GM21367 (cell line): ENCODE data around the gene ZIM2.
"Not testable (repeated sequence)": the region's sequence is repeated elsewhere in the genome, so short reads cannot be mapped to it uniquely, and the experiment has no call there.

Source experiments
- ATAC-seq: cut with Tn5 transposase; IDR thresholded peaks from one replicate; pipeline ENCODE4 v1.9.1; 2021; ENCODE audit not compliant: unreplicated experiment

Gene ZIM2

DNA sequence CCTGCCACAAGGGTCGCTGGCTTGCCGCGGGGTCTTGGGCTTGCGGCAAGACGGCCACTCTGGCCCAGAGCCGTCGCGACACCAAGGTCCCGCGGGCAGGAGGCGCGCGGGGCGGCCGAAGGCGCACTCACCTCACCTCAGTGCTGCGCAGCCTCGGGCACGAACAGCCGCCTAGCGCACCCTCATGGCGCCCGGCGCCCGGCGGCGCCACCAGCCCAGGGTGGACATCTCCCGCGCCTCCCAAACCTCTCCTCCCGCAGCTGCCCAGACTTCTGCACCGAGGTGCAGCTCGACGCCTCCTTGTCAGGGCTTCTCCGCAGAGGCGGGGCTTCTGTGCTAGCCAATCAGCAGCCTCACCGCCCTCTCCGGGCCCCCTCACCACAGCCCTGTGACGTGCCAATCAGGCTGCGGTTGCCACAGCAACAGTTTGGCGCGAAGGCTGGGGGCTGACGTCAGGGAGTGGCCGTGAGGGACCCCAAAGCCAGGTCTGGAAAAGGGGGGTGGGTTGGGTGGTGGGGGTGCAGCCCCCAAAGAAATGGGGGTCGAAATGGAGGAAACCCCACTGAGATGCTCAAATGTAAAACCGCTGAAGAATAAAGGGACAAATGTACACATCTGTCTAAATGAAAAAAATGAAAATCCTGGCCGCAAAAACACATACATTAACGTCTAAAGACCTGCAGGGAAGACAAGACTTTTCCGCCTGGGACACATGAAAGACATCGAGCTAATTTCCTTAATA is at the start of gene ZIM2, which contains the start of gene PEG3:
Gene ZIM2 (minus strand): TSS at position 276 of the 742 bp plus-strand sequence. CDS start 16,449 bp downstream, outside the sequence.
Gene PEG3 (minus strand): TSS at position 276 of the 742 bp plus-strand sequence. CDS start 16,071 bp downstream, outside the sequence.
- no peak for ATAC-seq

DNA sequence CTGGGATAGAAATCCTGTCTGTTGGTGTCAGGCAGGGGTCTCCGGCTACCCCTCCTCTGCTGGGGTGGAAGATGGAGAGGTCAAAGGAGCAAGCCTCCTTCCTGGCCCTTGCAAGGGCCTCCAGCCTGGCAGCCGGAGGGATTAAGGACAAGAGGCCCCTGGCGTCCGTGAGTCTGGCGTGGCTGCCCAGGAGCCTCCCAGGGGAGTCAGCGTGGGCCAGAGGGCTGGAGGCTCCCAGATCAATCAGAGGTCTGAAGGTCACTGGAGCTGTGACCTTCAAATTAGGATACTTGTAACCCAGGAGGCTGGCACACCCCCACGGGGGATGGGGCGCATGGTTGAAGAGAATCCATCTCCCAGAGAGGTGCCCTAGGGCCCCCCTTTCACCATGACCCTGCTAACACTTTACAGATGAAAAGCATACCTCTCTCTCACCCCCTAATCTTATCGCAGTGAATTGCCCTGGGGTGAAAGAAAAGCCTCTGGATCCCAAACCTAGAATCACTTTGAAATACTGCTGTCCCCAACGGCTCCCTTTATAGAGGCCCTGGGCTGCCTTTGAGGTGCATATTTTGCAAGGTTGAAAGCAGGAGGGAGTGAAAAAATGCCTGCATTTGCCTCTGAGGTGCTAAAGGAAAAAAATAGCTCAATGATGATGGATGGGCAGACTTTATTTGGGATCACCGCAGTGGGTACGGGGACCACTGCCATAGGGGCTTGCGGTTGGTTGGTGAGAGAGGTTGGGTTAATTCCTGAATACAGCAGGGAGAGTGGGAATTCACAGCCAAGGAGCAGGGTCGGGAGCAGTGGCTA is 44.9 kb upstream of the ZIM2 start:
- ATAC-seq, result no peak

DNA sequence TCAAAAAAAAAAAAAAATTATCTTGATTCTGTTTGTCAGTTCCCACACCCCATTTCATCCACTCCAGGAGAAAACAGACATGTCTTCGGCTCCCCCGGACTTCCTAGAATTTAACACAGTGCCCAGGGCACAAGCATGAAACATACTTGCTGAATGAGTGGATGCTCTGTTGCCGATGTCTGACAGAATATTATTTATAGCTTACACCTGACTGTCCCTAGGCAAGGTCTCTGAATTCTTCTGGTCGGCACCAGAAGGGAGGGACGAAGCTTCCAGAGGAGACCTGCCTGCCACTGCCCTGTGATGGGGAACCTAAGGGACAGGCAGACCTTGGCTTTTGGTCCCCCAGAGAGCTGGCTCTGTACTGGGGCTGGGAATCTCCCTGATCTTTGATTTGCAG is 43.9 kb upstream of the ZIM2 start:
- ATAC-seq, result no peak

DNA sequence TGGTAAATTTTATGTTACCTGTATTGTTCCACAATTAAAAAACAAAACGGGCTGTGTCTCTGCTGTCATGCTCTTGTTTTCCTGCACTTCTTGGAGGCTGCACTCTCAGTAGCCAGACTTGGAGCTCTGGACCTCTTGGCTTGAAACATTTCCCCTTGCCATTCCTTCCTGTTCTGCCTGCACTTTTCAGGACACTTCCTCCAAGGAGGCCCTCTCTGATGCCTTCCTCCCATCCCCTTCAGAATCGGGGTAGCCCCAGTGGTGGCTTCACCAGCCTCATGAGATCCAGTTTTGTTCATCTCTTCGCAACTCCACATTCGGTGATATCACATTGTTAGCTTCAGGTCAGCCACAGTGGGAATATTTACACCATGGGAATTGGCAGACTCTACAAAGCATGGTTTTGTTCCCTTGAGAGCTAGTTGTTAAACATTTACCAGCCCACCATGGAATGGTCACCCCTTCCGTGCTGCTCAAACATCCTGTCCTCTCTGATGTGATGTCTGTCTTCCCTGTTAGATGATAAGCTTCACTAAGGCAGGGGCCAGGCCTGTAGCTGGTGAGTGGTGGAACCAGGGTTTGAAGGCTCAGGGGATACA is 40.2 kb upstream of the ZIM2 start:
- ATAC-seq, result no peak

DNA sequence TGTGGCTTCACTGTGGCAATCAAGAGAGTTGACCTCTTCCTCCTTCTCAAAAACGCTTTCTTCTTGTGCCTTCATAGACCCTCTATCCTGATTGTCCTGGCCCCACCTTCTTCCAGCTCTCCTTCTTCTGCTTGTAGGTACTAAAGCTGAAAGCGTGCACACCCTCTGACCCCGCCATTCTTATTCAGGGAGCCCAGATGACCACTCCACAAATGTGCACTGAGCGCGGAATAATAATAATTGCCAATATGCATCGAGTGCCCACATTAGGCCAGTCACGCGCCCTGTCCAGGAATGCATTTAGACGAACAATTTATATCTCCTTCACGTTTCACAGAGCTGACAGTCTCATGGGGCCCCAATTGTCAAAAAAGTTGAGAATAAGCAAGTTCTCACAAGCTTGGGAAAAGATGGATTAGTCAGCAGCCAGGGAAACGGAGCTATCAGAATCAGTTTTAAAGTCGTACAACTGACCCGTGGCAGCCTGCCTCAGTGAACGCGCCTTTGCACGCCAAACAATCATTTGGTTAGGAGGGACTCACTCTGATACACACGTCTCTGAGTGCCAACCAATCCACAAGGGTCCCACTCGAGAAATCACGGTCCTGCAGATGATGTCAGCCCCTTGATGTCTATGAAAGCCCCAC is 36.7 kb upstream of the ZIM2 start:
- no peak for ATAC-seq

DNA sequence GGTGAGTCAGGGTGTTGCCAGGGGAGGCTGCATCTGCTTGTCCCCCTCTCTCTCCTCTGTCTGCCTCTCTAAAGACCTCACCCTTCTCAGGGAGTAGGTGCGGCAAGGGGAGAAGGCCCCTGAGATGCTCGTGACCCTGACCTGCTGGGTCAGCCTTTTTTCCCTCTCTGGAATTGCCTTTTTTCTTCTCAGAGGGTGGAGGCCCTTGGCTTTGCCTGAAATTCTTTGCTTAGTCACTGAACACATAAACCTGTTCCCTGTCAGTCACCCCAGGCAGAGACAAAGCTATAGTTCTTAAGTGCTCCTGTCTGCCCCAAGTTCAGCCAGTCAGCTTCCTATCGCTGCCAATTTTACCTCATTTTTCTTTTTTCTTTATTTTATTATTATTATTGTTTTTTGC is 35.2 kb upstream of the ZIM2 start:
- ATAC-seq, result no peak

DNA sequence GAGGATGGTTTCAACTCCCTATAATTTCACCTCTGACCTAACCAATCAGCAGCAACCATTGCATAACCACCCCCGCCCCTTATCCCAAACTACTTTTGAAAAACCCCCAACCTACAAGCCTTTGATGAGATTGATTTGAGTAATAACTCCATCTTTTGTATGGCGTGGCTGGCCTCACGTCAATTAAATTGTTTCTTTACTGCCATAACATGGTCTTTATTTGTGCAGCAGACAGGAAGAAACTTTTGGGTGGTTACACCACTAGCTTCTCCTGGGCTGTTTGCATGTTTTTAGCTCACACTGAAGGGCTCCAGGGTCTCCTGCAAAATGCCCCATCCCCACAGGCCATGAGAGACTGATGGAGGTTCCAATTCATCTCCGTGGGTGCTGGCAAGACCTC is 34.0 kb upstream of the ZIM2 start:
- ATAC-seq, result no peak

DNA sequence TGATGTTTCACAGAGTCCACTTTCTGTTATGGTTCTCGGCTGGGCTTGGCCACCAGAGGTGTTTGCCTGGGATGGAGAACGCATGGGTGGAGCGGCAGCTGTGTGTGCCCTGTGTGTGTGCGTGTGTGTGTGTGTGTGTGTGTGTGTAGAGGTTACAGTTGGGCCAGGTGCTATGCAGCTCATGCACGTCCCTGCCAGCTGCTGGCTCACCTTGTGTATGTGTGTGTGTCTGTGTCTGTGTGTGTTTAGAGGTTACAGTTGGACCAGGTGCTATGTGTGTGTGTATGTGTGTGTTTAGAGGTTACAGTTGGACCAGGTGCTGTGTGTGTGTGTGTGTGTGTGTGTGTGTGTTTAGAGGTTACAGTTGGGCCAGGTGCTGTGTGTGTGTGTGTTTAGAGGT is 33.0 kb upstream of the ZIM2 start:
- no peak for ATAC-seq

DNA sequence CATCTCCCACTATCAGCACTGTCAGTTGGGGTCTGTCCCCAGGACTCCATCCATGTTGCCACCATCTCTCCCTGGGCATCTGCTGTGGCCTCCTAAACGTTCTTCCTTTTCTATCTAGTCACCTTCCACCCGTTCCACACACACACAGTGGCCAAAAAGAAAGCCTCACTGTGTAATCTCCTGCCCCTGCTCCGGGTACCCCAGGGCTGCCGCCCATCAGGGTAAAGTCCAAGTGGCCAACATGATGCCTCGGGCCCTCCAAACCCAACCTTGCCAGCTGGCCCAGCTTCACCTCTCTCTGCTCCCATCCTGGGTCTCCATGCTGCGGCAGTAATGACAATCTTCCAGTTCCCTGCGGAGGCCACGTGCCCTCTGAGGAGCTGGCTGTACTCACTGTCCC is 29.4 kb upstream of the ZIM2 start:
- no peak for ATAC-seq

DNA sequence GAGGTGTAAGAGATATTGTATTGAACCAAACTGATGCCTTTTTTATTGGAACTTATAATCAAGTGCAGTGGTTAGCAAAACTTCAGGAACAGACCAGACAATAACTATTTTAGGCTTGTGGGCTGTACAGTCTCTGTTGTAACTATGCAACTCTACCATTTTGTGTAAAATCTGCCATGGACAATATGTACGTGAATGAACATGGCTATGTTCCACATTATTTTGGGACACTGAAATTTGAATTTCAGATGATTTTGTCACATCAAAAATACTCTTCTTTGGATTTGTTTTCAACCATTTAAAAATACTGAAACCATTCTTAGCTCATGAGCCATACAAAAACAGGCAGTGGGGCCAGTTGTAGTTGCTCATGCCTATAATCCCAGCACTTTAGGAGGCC is 27.9 kb upstream of the ZIM2 start:
- ATAC-seq, result no peak

DNA sequence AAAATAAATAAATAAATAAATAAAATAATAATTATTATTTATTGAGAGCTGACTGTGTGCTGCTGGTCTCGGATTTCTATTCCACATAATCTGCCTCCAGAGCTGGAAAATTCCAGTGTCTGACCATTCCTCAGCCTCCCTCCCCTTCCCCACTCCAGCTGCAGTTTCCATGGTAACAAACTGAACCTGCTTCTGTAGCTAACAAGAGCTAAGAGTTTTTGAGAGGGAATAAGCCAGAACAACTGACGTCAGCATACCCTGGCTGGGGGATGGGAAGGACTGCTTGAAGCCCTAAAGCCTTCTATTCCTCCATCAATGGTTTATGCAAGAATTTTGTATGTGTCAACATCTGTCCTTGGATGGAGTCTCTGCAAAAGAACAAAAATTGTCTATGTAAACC is 26.0 kb upstream of the ZIM2 start:
- no peak for ATAC-seq

DNA sequence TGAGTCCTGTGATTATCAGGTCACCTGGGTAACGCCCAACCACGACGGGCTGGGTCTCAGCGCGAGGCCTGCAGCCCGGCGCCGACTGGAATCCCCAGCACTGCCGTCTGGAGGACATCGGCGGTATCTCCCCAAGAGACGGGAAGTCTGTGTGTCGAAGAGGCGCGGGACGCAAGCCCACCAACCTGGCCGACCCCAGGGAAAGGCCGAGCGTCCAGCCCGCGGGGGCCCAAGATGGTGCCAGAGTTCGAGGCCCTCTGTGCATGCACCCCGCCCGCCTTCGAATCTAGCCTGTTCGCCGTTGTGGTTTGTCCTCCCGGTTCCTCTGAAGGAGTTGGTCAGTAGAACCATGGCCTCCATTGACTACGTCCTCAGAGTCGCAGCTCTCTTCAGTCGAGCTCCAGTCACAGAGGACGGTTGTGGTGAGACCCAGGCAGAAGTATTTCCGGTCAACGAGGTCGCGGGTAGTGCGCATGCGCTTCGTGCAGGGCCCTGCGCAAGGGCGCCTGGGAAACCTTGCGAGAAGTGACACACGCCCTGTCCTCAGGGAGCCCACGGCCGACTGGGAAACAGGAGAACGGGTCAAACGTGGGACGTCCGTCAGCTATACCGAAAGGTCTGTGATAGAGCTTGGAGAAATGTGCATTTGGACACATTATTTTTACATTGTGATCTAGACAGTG is 24.1 kb upstream of the ZIM2 start:
- no peak for ATAC-seq

DNA sequence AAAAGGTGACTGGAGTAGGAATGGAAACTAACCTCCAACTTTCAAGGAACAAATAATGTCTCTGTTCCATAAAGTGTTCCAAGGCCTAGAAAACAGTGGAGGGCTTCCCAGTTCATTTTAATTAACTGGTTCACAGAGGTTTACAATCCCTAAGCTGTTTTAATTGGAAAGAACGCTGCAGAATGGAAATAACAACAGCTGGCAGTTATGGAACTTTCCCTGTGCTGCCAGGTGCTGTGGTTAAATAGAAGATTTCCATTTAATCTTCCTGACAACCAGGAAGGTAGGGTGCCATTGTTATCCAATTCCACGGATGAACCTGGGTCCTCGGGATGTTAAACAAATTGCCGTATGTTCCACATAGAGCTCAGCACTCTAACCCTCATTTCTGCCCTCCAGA is 22.2 kb upstream of the ZIM2 start:
- ATAC-seq, result no peak

DNA sequence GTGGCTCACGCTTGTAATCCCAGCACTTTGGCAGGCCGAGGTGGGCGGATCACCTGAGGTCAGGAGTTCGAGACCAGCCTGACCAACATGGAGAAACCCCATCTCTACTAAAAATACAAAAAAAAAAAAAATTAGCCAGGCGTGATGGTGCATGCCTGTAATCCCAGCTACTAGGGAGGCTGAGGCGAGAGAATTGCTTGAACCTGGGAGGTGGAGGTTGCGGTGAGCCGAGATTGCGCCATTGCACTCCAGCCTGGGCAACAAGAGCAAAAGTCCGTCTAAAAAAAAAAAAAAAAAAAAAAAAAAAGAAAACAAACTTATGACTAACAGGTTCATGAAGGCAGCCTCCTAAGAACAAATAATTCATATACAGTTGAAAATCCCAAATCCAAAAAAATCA is 19.9 kb upstream of the ZIM2 start:
- ATAC-seq, result not testable (repeated sequence)

DNA sequence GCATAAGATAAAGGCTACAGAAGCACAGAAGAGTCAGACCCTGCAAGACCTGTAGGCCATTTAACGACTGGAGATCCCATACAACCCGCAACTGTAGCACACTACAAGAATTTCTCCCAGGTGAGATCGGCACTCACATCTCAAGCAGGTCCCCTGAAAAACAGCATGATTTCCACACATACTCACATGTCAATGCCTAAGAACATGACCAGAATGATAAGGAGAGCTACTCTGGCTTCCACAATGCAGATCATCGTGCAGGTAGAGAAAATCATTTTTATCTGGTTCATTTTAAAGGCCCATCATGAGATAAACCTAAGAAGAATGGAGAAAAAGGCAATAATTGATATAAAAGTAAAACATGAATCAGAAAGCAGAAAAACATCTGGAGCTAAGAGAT is 17.5 kb upstream of the ZIM2 start:
- no peak for ATAC-seq

DNA sequence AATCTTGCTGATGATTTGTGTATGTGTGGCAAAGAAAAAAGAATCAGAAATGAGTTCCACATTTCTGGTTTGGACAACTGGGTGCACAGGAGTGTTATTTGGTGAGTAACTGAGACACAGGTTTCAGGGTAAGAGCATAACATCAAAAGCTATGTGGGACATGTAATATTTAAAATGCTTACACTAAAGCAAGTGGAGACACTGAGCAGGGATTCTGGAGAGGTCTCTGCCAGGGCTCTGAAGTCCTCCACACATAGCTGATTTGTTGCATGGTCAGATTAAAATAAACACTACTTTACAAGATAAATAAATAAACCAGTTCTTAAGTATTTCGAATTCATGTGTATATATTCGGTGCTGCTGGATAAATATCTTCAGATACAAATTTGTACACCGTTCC is 16.3 kb upstream of the ZIM2 start:
- ATAC-seq, result no peak

DNA sequence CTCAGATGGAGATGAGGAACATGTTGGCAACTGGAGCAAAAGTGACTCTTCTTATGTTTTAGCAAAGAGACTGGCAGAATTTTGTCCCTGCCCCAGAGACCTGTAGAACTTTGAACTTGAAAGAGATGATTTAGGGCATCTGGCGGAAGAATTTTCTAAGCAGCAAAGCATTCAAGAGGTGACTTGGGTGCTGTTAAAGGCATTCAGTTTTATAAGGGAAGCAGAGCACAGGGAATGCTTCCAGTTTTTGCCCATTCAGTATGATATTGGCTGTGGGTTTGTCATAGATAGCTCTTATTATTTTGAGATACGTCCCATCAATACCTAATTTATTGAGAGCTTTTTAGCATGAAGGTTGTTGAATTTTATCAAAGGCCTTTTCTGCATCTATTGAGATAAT is 11.8 kb upstream of the ZIM2 start:
- not testable (repeated sequence) for ATAC-seq

DNA sequence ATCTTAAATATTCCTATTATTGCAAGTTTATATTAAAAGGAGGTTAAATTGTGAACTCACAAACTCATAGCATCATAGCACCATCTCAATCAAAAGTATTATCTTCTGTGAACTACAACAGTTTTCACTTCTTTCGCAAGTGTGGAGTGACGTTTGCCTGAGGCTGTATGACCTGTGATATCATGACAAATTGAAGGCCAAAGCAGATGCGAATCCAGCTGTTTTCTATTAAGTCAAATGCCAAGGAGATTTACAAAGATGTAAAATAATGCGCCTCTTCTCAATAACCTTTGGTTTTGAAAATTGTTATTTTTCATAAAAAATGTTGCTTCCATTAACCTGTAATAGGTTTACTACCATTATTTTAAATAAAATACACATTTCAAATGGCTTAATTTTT is 7.6 kb upstream of the ZIM2 start:
- no peak for ATAC-seq

DNA sequence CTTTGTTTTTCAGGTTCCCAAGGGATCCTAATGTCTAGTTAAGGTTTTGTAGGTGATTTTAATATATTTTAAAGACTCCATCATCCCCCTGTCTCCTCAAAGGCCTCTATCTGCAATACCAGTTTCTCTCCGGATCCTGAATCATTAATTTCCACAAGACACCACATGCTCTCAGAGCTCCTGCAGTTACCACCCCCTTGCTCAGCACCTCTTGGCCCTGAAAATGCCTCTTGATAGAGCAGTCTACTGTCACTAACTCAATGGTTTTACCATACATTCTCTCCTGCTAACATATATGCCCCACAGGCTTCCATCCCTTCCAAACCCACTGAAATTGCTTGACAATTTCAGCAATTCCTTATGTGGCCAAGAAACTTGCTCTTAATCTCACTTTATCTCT is 1.9 kb upstream of the ZIM2 start:
- no peak for ATAC-seq

DNA sequence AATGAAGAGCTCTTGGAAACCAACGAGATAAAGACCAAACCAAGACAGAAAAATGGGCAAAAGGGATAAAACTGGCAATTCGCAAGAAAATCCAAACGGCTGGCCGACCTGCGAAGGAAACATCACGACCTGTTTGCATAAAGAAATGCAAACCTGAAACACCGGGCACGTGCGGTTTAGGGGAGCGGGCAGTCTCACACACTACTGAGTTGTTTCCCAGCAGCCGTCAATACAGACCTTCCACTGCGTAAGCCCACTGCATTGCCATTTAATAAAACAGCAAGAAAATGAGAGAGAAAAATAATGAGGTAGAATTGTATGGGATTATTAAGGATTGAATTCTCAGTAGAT is 642 bp upstream of the ZIM2 start:
- ATAC-seq, result no peak
